ENCODE data around the gene CELSR2. TPM values are rescaled to one million over a fixed set of nuclear protein-coding genes. Genes with fewer than 3 reads are reported as not detected.

CELSR2 gene
- total RNA-seq, 2 experiments from 2014 or later = 1.1 to 1.2 TPM

GRCh38 chr1:109255097-109255651 is 5.8 kb downstream of the CELSR2 start:
- Mint-ChIP-seq H3K9me3 (no peaks in the 10 kb centered on the region), H3K4me3 (no peak overlapping the region), H3K36me3 (ENCODE audit: low read depth) (no peaks in the 10 kb centered on the region), H3K4me1 (ENCODE audit: low read depth) (peaks cover 2% of the 10 kb centered on the region), H3K27me3 (ENCODE audit: low read depth) (no peaks in the 10 kb centered on the region), H3K27ac (no peak overlapping the region)
- DNase-seq = no peak
- CTCF ChIA-PET = interaction anchor here (1.3 to 1.8 kb wide), 2 partner anchors 8 to 10 kb away, joined by 3 to 7 read pairs; no protein-coding TSS in a partner anchor
- intact Hi-C loops (cut with micrococcal nuclease) = no loop called here

DNA sequence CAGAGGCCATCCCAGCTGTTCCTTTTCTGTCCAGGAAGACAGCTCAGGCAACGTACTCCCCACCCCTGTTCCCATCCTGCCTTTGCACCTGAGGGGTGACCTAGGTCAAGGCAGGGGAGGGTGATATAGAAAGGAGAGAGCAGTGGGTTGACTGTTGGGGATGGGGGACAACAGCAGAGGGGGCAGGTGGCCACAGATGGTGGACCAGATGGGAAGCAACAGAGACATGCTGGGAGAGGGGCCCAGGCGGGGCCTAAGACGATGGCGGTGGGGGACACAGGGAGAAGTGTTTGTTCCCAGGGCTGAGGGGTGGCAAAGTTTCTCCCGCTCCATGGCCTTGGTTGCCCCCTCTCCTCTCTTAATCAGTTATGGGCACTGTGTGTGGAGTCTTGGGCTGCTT is 6.3 kb downstream of the CELSR2 start:
- H3K4me1 Mint-ChIP-seq (ENCODE audit: low read depth) = peaks cover 2% of the 10 kb centered on the region
- intact Hi-C loops (cut with micrococcal nuclease) = no loop called here
- no peaks in the 10 kb centered on the region for H3K9me3 Mint-ChIP-seq
- no peaks in the 10 kb centered on the region for H3K36me3 Mint-ChIP-seq (ENCODE audit: low read depth)
- no peaks in the 10 kb centered on the region for H3K27me3 Mint-ChIP-seq (ENCODE audit: low read depth)
- H3K27ac Mint-ChIP-seq = no peak overlapping the region
- CTCF ChIA-PET = interaction anchor here (0.7 to 1.8 kb wide), 3 partner anchors 9 to 16 kb away, joined by 3 to 7 read pairs (median 3); no protein-coding TSS in a partner anchor
- DNase-seq = no peak
- no peak overlapping the region for H3K4me3 Mint-ChIP-seq

DNA sequence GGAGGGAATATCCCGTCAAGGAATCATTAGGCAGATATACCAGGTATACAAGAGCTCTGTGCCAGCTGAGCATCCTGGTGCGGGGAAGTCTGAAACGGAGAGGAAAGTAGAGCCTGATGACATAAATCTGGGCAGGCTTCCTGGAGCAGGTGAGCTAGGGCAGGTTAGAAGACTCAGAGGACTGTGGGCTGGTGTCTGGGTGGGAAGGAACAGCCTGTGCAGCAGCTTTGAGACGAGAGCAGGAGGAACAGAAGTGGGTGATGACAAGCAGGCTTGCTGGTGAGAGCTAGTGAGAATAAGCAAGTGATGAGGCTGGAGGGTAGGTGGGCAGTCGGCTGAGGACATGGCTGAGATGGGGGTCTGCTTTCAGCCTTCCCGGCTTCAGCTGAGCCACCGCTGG is 6.7 kb downstream of the CELSR2 start:
- H3K36me3 Mint-ChIP-seq (ENCODE audit: low read depth) = no peaks in the 10 kb centered on the region
- intact Hi-C loops (cut with micrococcal nuclease) = no loop called here
- H3K27me3 Mint-ChIP-seq (ENCODE audit: low read depth) = no peaks in the 10 kb centered on the region
- H3K27ac Mint-ChIP-seq = no peak overlapping the region
- peaks cover 2% of the 10 kb centered on the region for H3K4me1 Mint-ChIP-seq (ENCODE audit: low read depth)
- H3K9me3 Mint-ChIP-seq = no peaks in the 10 kb centered on the region
- DNase-seq = no peak
- CTCF ChIA-PET = interaction anchor here (0.7 to 1.8 kb wide), 3 partner anchors 9 to 55 kb away, joined by 3 to 4 read pairs (median 3); no protein-coding TSS in a partner anchor
- H3K4me3 Mint-ChIP-seq = no peak overlapping the region

- H3K4me1 Mint-ChIP-seq (ENCODE audit: low read depth) = peaks cover 2% of the 10 kb centered on the region
- no peak overlapping the region for H3K27ac Mint-ChIP-seq
- no peak for DNase-seq
- CTCF ChIA-PET = interaction anchor here (0.6 to 1.8 kb wide), 4 partner anchors 10 to 275 kb away, joined by 3 to 4 read pairs (median 3); no protein-coding TSS in a partner anchor
- intact Hi-C loops (cut with micrococcal nuclease) = no loop called here
- H3K27me3 Mint-ChIP-seq (ENCODE audit: low read depth) = no peaks in the 10 kb centered on the region
- H3K36me3 Mint-ChIP-seq (ENCODE audit: low read depth) = no peaks in the 10 kb centered on the region
- H3K9me3 Mint-ChIP-seq = no peaks in the 10 kb centered on the region
- H3K4me3 Mint-ChIP-seq = no peak overlapping the region
These were observed 7.8 kb downstream of the CELSR2 start for GRCh38 chr1:109256971-109257681.

- no peaks in the 10 kb centered on the region for H3K27me3 Mint-ChIP-seq (ENCODE audit: low read depth)
- DNase-seq = no peak
- H3K9me3 Mint-ChIP-seq = no peaks in the 10 kb centered on the region
- H3K27ac Mint-ChIP-seq = no peak overlapping the region
- CTCF ChIA-PET = interaction anchor here (0.6 to 1.8 kb wide), 2 partner anchors 56 to 142 kb away, joined by 3 to 4 read pairs; no protein-coding TSS in a partner anchor
- intact Hi-C loops (cut with micrococcal nuclease) = no loop called here
- H3K36me3 Mint-ChIP-seq (ENCODE audit: low read depth) = no peaks in the 10 kb centered on the region
- H3K4me3 Mint-ChIP-seq = no peak overlapping the region
- peaks cover 2% of the 10 kb centered on the region for H3K4me1 Mint-ChIP-seq (ENCODE audit: low read depth)
These were observed 8.5 kb downstream of the CELSR2 start for GRCh38 chr1:109257682-109258421.

DNA sequence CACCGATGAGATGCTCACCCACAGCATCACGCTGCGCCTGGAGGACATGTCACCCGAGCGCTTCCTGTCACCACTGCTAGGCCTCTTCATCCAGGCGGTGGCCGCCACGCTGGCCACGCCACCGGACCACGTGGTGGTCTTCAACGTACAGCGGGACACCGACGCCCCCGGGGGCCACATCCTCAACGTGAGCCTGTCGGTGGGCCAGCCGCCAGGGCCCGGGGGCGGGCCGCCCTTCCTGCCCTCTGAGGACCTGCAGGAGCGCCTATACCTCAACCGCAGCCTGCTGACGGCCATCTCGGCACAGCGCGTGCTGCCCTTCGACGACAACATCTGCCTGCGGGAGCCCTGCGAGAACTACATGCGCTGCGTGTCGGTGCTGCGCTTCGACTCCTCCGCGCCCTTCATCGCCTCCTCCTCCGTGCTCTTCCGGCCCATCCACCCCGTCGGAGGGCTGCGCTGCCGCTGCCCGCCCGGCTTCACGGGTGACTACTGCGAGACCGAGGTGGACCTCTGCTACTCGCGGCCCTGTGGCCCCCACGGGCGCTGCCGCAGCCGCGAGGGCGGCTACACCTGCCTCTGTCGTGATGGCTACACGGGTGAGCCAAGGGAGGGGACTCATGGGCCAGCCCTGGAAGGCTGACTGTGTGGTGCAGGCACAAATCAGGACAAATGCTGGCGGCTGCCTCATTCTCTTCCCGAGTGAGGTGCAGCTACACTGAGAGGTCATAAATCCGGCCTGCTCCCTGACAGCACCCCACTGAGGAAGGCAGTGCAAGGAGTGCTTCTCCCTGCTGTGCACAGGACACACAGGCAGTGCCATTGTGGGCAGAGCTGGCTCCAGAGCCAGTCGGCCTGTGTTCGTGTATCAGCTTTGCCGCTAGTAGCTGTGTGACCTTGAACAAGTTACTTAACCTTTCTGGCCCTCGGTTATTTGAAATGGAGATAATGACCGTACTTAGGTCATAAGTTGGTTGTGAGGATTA is 9.4 kb downstream of the CELSR2 start:
- peaks cover 1% of the 10 kb centered on the region for H3K27me3 Mint-ChIP-seq (ENCODE audit: low read depth)
- no peaks in the 10 kb centered on the region for H3K36me3 Mint-ChIP-seq (ENCODE audit: low read depth)
- no peak overlapping the region for H3K27ac Mint-ChIP-seq
- CTCF ChIA-PET = interaction anchor here (0.9 kb wide), 2 partner anchors 141 to 274 kb away, joined by 3 to 4 read pairs; no protein-coding TSS in a partner anchor
- intact Hi-C loops (cut with micrococcal nuclease) = no loop called here
- peaks cover 5% of the 10 kb centered on the region for H3K4me1 Mint-ChIP-seq (ENCODE audit: low read depth)
- no peak for DNase-seq
- no peaks in the 10 kb centered on the region for H3K9me3 Mint-ChIP-seq
- no peak overlapping the region for H3K4me3 Mint-ChIP-seq

DNA sequence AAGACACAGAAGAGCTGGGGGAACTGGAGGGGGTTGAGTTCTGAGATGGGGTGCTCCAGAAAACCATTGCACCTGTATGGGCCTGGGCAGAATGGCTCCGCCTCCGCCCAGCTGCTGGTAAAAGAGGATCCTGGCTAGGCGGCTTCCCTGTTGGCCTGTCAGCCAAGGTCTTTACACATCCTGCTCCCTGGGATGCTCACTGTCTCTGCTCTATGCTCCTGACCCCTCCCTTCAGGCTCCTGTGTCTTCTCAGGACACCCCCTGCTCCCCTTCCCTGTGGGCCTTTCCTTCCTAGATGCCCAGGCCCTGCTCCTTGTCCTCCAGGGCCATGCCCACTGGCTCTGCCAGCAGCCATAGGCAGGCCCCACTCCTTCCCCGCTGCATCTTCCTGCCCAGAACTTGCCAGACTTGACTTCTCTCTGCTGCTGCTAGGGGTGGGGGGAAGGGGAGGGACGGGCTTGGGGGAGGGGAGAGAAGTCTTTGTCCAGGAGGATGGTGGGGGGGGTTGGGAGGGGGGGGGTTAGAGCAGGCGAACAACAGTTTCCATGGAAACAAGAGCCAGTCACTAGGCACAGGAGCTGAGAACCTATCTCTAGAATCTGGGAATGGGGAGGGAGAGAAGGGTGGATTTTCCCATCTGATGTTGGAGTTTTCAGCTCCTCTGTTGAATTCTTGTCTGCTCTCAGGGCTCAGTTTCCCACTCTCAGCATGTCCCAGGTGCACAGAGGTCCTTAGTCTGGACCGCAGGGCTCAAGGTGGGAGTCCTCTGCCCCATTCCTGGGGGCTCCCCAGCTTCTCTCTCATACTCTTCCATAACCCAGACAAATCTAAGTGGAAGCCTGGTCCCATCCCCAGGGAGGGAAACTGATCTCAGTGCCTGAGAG is 10.6 kb downstream of the CELSR2 start:
- H3K4me3 Mint-ChIP-seq = no peak overlapping the region
- H3K27me3 Mint-ChIP-seq (ENCODE audit: low read depth) = peaks cover 1% of the 10 kb centered on the region
- CTCF ChIA-PET = interaction anchor here (0.6 to 1.3 kb wide), 4 partner anchors 17 to 273 kb away, joined by 3 to 4 read pairs (median 3); no protein-coding TSS in a partner anchor
- H3K9me3 Mint-ChIP-seq = no peaks in the 10 kb centered on the region
- H3K36me3 Mint-ChIP-seq (ENCODE audit: low read depth) = no peaks in the 10 kb centered on the region
- no peak for DNase-seq
- H3K27ac Mint-ChIP-seq = no peak overlapping the region
- H3K4me1 Mint-ChIP-seq (ENCODE audit: low read depth) = peaks cover 5% of the 10 kb centered on the region
- intact Hi-C loops (cut with micrococcal nuclease) = no loop called here

- H3K4me3 Mint-ChIP-seq = no peak overlapping the region
- intact Hi-C loops (cut with micrococcal nuclease) = no loop called here
- H3K27me3 Mint-ChIP-seq (ENCODE audit: low read depth) = peaks cover 1% of the 10 kb centered on the region
- CTCF ChIA-PET = interaction anchor here (0.5 to 1.3 kb wide), 2 partner anchors 16 to 464 kb away, joined by 3 to 5 read pairs; no protein-coding TSS in a partner anchor
- no peaks in the 10 kb centered on the region for H3K9me3 Mint-ChIP-seq
- peaks cover 3% of the 10 kb centered on the region for H3K4me1 Mint-ChIP-seq (ENCODE audit: low read depth)
- DNase-seq = no peak
- no peaks in the 10 kb centered on the region for H3K36me3 Mint-ChIP-seq (ENCODE audit: low read depth)
- no peak overlapping the region for H3K27ac Mint-ChIP-seq
These were observed 11.7 kb downstream of the CELSR2 start for GRCh38 chr1:109261006-109261405.

DNA sequence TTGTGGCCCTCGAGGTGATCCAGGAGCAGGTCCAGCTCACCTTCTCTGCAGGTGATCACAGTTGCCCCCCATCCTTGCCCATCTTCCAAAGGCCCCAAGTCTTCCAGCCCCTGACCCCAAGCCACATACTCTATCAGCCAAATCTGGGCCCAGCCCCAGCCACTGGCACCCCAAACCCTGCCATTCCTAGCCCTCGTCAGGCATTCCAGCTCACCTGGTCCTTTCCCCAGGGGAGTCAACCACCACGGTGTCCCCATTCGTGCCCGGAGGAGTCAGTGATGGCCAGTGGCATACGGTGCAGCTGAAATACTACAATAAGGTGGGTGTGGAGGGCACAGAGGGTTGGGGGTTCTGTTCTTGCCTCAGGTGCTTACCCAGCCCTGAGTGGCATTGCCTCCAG is 12.2 kb downstream of the CELSR2 start:
- CTCF ChIA-PET = interaction anchor here (0.5 to 1.3 kb wide), 2 partner anchors 15 to 465 kb away, joined by 3 to 5 read pairs; no protein-coding TSS in a partner anchor
- Mint-ChIP-seq H3K9me3 (no peaks in the 10 kb centered on the region), H3K27me3 (ENCODE audit: low read depth) (peaks cover 1% of the 10 kb centered on the region), H3K27ac (no peak overlapping the region), H3K4me3 (no peak overlapping the region), H3K36me3 (ENCODE audit: low read depth) (no peaks in the 10 kb centered on the region), H3K4me1 (ENCODE audit: low read depth) (peaks cover 3% of the 10 kb centered on the region)
- intact Hi-C loops (cut with micrococcal nuclease) = no loop called here
- no peak for DNase-seq

DNA sequence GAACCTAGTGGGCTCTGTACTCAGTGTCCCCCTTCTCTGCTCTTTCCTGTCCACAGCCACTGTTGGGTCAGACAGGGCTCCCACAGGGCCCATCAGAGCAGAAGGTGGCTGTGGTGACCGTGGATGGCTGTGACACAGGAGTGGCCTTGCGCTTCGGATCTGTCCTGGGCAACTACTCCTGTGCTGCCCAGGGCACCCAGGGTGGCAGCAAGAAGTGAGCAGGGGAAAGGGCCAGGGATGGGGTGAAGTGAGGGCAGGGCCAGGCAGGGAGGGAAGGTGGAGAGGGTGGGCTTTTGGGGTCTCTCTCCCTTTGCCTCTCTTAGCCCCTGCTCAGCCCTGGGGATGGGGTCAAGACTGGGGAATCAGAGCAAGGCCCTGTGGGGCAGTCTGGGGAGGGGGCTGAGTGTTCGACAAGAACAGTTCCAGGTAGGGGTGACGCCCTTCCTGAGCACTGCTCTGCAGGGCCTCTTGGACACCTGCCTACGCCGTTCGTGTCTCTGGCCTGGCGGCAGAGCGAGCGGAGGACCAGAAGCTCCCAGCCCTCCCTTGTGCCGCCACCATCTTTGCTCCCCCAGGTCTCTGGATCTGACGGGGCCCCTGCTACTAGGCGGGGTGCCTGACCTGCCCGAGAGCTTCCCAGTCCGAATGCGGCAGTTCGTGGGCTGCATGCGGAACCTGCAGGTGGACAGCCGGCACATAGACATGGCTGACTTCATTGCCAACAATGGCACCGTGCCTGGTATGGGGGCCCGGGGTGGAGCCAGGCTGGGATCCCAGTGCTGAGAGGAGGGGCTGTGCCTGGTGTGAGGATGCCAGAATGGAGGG is 13.1 kb downstream of the CELSR2 start:
- H3K27ac Mint-ChIP-seq = no peak overlapping the region
- peaks cover 3% of the 10 kb centered on the region for H3K4me1 Mint-ChIP-seq (ENCODE audit: low read depth)
- H3K9me3 Mint-ChIP-seq = no peaks in the 10 kb centered on the region
- CTCF ChIA-PET = interaction anchor here (0.5 to 4.2 kb wide), 7 partner anchors 12 to 270 kb away, joined by 3 to 33 read pairs (median 3); partner anchors contain the start of gene SORT1
- peaks cover 1% of the 10 kb centered on the region for H3K27me3 Mint-ChIP-seq (ENCODE audit: low read depth)
- H3K4me3 Mint-ChIP-seq = no peak overlapping the region
- no peaks in the 10 kb centered on the region for H3K36me3 Mint-ChIP-seq (ENCODE audit: low read depth)
- DNase-seq = no peak
- intact Hi-C loops (cut with micrococcal nuclease) = loop anchor here (1.0 kb wide), 3 partner anchors 61 to 270 kb away; no protein-coding TSS in a partner anchor
